Stomach smooth muscle (tissue), 2 donors: Measurements from ENCODE around the gene SLC41A2.
A peak's percentile ranks its signal among the peaks of the same experiment; 100 is the strongest.

Experiments used
- H3K27ac ChIP-seq: one replicate; pipeline ENCODE4 v1.7.0; 2013; ENCODE audit warnings: mild to moderate bottlenecking, low read length, inconsistent platforms
- H3K27me3 ChIP-seq, 2 donors: one replicate each; pipeline ENCODE4 v1.7.0; 2013; ENCODE audit warnings: low read length in 2 of 2; ENCODE audit not compliant: insufficient read depth in 2 of 2, control insufficient read depth in 1 of 2
- H3K36me3 ChIP-seq, 2 donors: one replicate each; pipeline ENCODE4 v1.7.0; 2013; ENCODE audit warnings: low read length in 2 of 2; ENCODE audit not compliant: control insufficient read depth in 2 of 2, insufficient read depth in 2 of 2
- H3K4me1 ChIP-seq: one replicate; pipeline ENCODE4 v1.7.0; 2013; ENCODE audit warnings: low read length; ENCODE audit not compliant: control insufficient read depth, insufficient read depth
- H3K4me3 ChIP-seq, 2 donors: one replicate each; pipeline ENCODE4 v1.7.0; 2013; ENCODE audit warnings: low read length in 2 of 2
- H3K9ac ChIP-seq, 2 donors: one replicate each; pipeline ENCODE4 v1.7.0; 2013; ENCODE audit warnings: low read length in 2 of 2, mild to moderate bottlenecking in 1 of 2
- H3K9me3 ChIP-seq, 2 donors: one replicate each; pipeline ENCODE4 v1.7.0; 2013; ENCODE audit warnings: low read length in 2 of 2; ENCODE audit not compliant: control insufficient read depth in 2 of 2
- donor health status: healthy.
- donor health status: Pancreatic carcinoma.

SLC41A2 gene

GRCh38 chr12:104958001-104958804 lies at the start of gene SLC41A2:
TSS of gene SLC41A2 (minus strand) at chr12:104958290. CDS start at chr12:104928527, 29,763 bp downstream.
- peak within 1 kb of the TSS; percentile 46 for H3K27ac ChIP-seq

GRCh38 chr12:105001476-105001875 lies 43.4 kb upstream of the SLC41A2 start:
- peaks cover 14 to 29% of the 10 kb centered on the region in 2 donors for H3K36me3 ChIP-seq

More at GRCh38 chr12:104958001-104958804, at the start of gene SLC41A2:
- Histone ChIP-seq H3K36me3 (no peaks in the 10 kb centered on the region), H3K4me3 (peak within 1 kb of the TSS; percentile 79 to 90), H3K4me1 (peaks cover 9% of the 10 kb centered on the region), H3K27me3 (no peaks in the 10 kb centered on the region), H3K9ac (peak within 1 kb of the TSS; percentile 78 to 80), H3K9me3 (no peaks in the 10 kb centered on the region)

GRCh38 chr12:104999347-104999685 lies 41.2 kb upstream of the SLC41A2 start:
- no peaks in the 10 kb centered on the region for H3K27me3 ChIP-seq
- H3K9ac ChIP-seq = no peak overlapping the region
- H3K4me1 ChIP-seq = no peaks in the 10 kb centered on the region
- no peak overlapping the region for H3K4me3 ChIP-seq
- H3K27ac ChIP-seq = no peak overlapping the region
- no peaks in the 10 kb centered on the region for H3K9me3 ChIP-seq
- H3K36me3 ChIP-seq = peaks cover 23 to 37% of the 10 kb centered on the region in 2 donors

More at GRCh38 chr12:105001476-105001875, 43.4 kb upstream of the SLC41A2 start:
- Histone ChIP-seq H3K27ac (no peak overlapping the region), H3K9me3 (no peaks in the 10 kb centered on the region), H3K9ac (no peak overlapping the region), H3K4me3 (no peak overlapping the region), H3K4me1 (no peaks in the 10 kb centered on the region), H3K27me3 (no peaks in the 10 kb centered on the region)

- Histone ChIP-seq H3K9ac (no peak overlapping the region), H3K4me1 (no peaks in the 10 kb centered on the region), H3K27ac (no peak overlapping the region), H3K9me3 (no peaks in the 10 kb centered on the region), H3K27me3 (no peaks in the 10 kb centered on the region), H3K4me3 (no peak overlapping the region), H3K36me3 (peaks cover 25 to 35% of the 10 kb centered on the region in 2 donors)
Observed at GRCh38 chr12:104998423-104999346, 40.6 kb upstream of the SLC41A2 start.

- Histone ChIP-seq H3K9me3 (no peaks in the 10 kb centered on the region), H3K36me3 (peaks cover 27 to 32% of the 10 kb centered on the region in 2 donors), H3K4me3 (no peak overlapping the region), H3K4me1 (no peaks in the 10 kb centered on the region), H3K27ac (no peak overlapping the region), H3K9ac (no peak overlapping the region), H3K27me3 (no peaks in the 10 kb centered on the region)
Observed at GRCh38 chr12:104997541-104997940, 39.5 kb upstream of the SLC41A2 start.

- Histone ChIP-seq H3K9me3 (no peaks in the 10 kb centered on the region), H3K27me3 (no peaks in the 10 kb centered on the region), H3K4me3 (no peak overlapping the region), H3K9ac (no peak overlapping the region), H3K4me1 (no peaks in the 10 kb centered on the region), H3K27ac (no peak overlapping the region), H3K36me3 (peaks cover 31 to 36% of the 10 kb centered on the region in 2 donors)
Observed at GRCh38 chr12:104994336-104994735, 36.2 kb upstream of the SLC41A2 start.

GRCh38 chr12:104991565-104992128 lies 33.6 kb upstream of the SLC41A2 start:
- no peak overlapping the region for H3K4me3 ChIP-seq
- H3K9ac ChIP-seq = no peak overlapping the region
- H3K27me3 ChIP-seq = no peaks in the 10 kb centered on the region
- H3K27ac ChIP-seq = no peak overlapping the region
- H3K9me3 ChIP-seq = no peaks in the 10 kb centered on the region
- peaks cover 28 to 32% of the 10 kb centered on the region in 2 donors for H3K36me3 ChIP-seq
- peaks cover 11% of the 10 kb centered on the region for H3K4me1 ChIP-seq

GRCh38 chr12:104990950-104991349 lies 32.9 kb upstream of the SLC41A2 start:
- no peak overlapping the region for H3K27ac ChIP-seq
- H3K4me1 ChIP-seq = peaks cover 12% of the 10 kb centered on the region
- peaks cover 24 to 27% of the 10 kb centered on the region in 2 donors for H3K36me3 ChIP-seq
- no peaks in the 10 kb centered on the region for H3K9me3 ChIP-seq
- no peak overlapping the region for H3K9ac ChIP-seq
- H3K4me3 ChIP-seq = no peak overlapping the region
- no peaks in the 10 kb centered on the region for H3K27me3 ChIP-seq

GRCh38 chr12:104986022-104986941 lies 28.2 kb upstream of the SLC41A2 start, which contains the start of gene NOPCHAP1:
TSS of gene NOPCHAP1 (plus strand) at chr12:104986316. CDS start at chr12:104986353, 37 bp downstream.
- Histone ChIP-seq H3K9ac (peak within 1 kb of the TSS; percentile 73 to 76), H3K27me3 (no peaks in the 10 kb centered on the region), H3K36me3 (peaks cover 4 to 5% of the 10 kb centered on the region in 2 donors), H3K4me1 (peaks cover 12% of the 10 kb centered on the region), H3K9me3 (no peaks in the 10 kb centered on the region), H3K27ac (peak within 1 kb of the TSS; percentile 18), H3K4me3 (peak within 1 kb of the TSS; percentile 84 to 92)
